SK-N-SH treated with all-trans-retinoic acid at 6 μM for 48 hours (cell line): Measurements from ENCODE around the gene DYRK1B.
"Not testable (repeated sequence)": the region's sequence is repeated elsewhere in the genome, so short reads cannot be mapped to it uniquely, and the experiment has no call there.

Experiments used
- ISL1 ChIP-seq: fragments of 250-450 bp; sonication (Bioruptor Pico); IDR thresholded peaks from 2 replicates; pipeline ENCODE4 v2.1.2; 2022; ENCODE audit warnings: mild to moderate bottlenecking, moderate library complexity
- ZFP3 ChIP-seq: fragments of 250-450 bp; sonication (Bioruptor Pico); IDR thresholded peaks from 2 replicates; pipeline ENCODE4 v1.5.0; 2020; ENCODE audit warnings: mild to moderate bottlenecking, moderate library complexity

GRCh38 chr19:39814111-39814510 lies 19.9 kb downstream of the DYRK1B start:
- TF ChIP-seq ZFP3, ISL1 (CRISPR knock-in tag): not testable (repeated sequence)
